Naive thymus-derived CD4-positive, alpha-beta T cell (primary cell): ENCODE data around the gene UGT2A3. TPM values are rescaled to one million over a fixed set of nuclear protein-coding genes. Genes with fewer than 3 reads are reported as not detected.

ENCODE experiments used
- ATAC-seq: fragments of 150-1000 bp; cut with Tn5 transposase; 2 replicates; pipeline ENCODE4 v1.10.0; 2021; ENCODE audit warnings: mild to moderate bottlenecking, moderate library complexity
- CTCF ChIA-PET: fragments of 350-600 bp; sonication (Branson Sonifier 250); formaldehyde crosslinking; loops from one replicate; lab custom pipeline; 2021; ENCODE audit warnings: antibody characterized with exemption; lab: Charles Lee
- POLR2A ChIA-PET: fragments of 350-600 bp; sonication (Branson Sonifier 250); formaldehyde crosslinking; loops from one replicate; lab custom pipeline; 2021; ENCODE audit warnings: antibody characterized with exemption, inconsistent platforms; lab: Charles Lee
- DNase-seq, 9 donors: peaks; one replicate each; pipeline versions ENCODE4 v3.0.0 to v3.0.0-alpha.2; 2020 to 2022; ENCODE audit warnings: mixed read lengths in 1 of 9
- H3K27ac ChIP-seq: one replicate; pipeline ENCODE4 v1.7.0; 2013; ENCODE audit warnings: mild to moderate bottlenecking, low read depth, low read length, moderate library complexity
- H3K27me3 ChIP-seq, 2 donors: one replicate each; pipeline ENCODE4 v1.7.0; 2013; ENCODE audit warnings: low read length in 2 of 2, mild to moderate bottlenecking in 2 of 2, moderate library complexity in 2 of 2; ENCODE audit not compliant: control insufficient read depth in 2 of 2, insufficient read depth in 2 of 2
- H3K36me3 ChIP-seq, 3 experiments: 1 replicate in 2 of 3; 2 replicates in 1 of 3; pipeline ENCODE4 v1.7.0; 2013; ENCODE audit warnings: low read length in 3 of 3, mild to moderate bottlenecking in 3 of 3, moderate library complexity in 1 of 3; ENCODE audit not compliant: insufficient read depth in 3 of 3, control insufficient read depth in 2 of 3
- H3K4me1 ChIP-seq, 2 donors: one replicate each; pipeline ENCODE4 v1.7.0; 2013; ENCODE audit warnings: low read length in 2 of 2, mild to moderate bottlenecking in 2 of 2, moderate library complexity in 1 of 2; ENCODE audit not compliant: control insufficient read depth in 2 of 2, insufficient read depth in 2 of 2
- H3K4me3 ChIP-seq: 2 replicates; pipeline ENCODE4 v1.7.0; 2013; ENCODE audit warnings: mild to moderate bottlenecking, low read length
- H3K9me3 ChIP-seq, 3 experiments: 1 replicate in 2 of 3; 2 replicates in 1 of 3; pipeline ENCODE4 v1.7.0; 2013; ENCODE audit warnings: low read length in 3 of 3; ENCODE audit not compliant: control insufficient read depth in 2 of 3
- H3K27ac Mint-ChIP-seq, 9 donors: one replicate each; pipeline ENCODE4 v1.8.0; 2020 to 2022; ENCODE audit warnings: mixed read lengths in 9 of 9, mild to moderate bottlenecking in 8 of 9, moderate library complexity in 5 of 9, inconsistent platforms in 2 of 9
- H3K27me3 Mint-ChIP-seq, 5 donors: one replicate each; pipeline ENCODE4 v1.8.0; 2021 to 2022; ENCODE audit warnings: mixed read lengths in 5 of 5, mild to moderate bottlenecking in 1 of 5
- H3K36me3 Mint-ChIP-seq, 5 donors: one replicate each; pipeline ENCODE4 v1.8.0; 2020 to 2022; ENCODE audit warnings: mixed read lengths in 5 of 5, mild to moderate bottlenecking in 3 of 5, inconsistent platforms in 1 of 5
- H3K4me1 Mint-ChIP-seq, 7 donors: one replicate each; pipeline ENCODE4 v1.8.0; 2020 to 2022; ENCODE audit warnings: mixed read lengths in 7 of 7, mild to moderate bottlenecking in 3 of 7, inconsistent platforms in 1 of 7
- H3K4me3 Mint-ChIP-seq, 10 donors: one replicate each; pipeline ENCODE4 v1.8.0; 2020 to 2022; ENCODE audit warnings: mild to moderate bottlenecking in 10 of 10, mixed read lengths in 10 of 10, moderate library complexity in 6 of 10, inconsistent platforms in 2 of 10
- H3K9me3 Mint-ChIP-seq, 11 donors: one replicate each; pipeline ENCODE4 v1.8.0; 2020 to 2022; ENCODE audit warnings: mixed read lengths in 11 of 11, mild to moderate bottlenecking in 4 of 11, inconsistent platforms in 1 of 11, moderate library complexity in 1 of 11
- intact Hi-C, 2 donors: fragments of 100-400 bp; cut with micrococcal nuclease; formaldehyde crosslinking; loops; one replicate each; pipeline ENCODE4 v1.15.1; 2023
- polyA plus RNA-seq, 2 donors: library from polyadenylated mRNA; unstranded; fragments of 300-500 nt; fragmentation: Illumina TruSeq; gene quantifications; one replicate each; pipeline ENCODE4 v1.2.3, GENCODE V29; 2021
- total RNA-seq, 6 experiments: library from RNA in 5 of 6; stranded (reverse) in 5 of 6; gene quantifications; 1 replicate in 5 of 6; 2 replicates in 1 of 6; pipeline ENCODE4 v1.2.3 and lab custom pipeline; 2021 to 2026

UGT2A3 gene
- total and polyA plus RNA-seq, 7 experiments from 2014 or later, result not detected

GRCh38 chr4:68891678-68892077 lies 59.9 kb downstream of the UGT2A3 start:
- no peaks in the 10 kb centered on the region for H3K36me3 Mint-ChIP-seq
- H3K27ac Mint-ChIP-seq, result no peak overlapping the region
- no peaks in the 10 kb centered on the region for H3K27me3 Mint-ChIP-seq
- DNase-seq, result no peak
- no peak overlapping the region for H3K4me3 Mint-ChIP-seq
- Histone ChIP-seq H3K27me3 (no peaks in the 10 kb centered on the region), H3K27ac (no peak overlapping the region), H3K36me3 (no peaks in the 10 kb centered on the region), H3K4me3 (no peak overlapping the region), H3K4me1 (no peaks in the 10 kb centered on the region), H3K9me3 (no peaks in the 10 kb centered on the region)
- ATAC-seq, result no peak
- intact Hi-C loops, result no loop called here
- H3K4me1 Mint-ChIP-seq, result no peaks in the 10 kb centered on the region
- H3K9me3 Mint-ChIP-seq, result peaks cover 0 to 4% (median 0%) of the 10 kb centered on the region in 11 donors
- ChIA-PET POLR2A (no interaction called here), CTCF (no interaction called here)

- Histone ChIP-seq H3K27ac (no peak overlapping the region), H3K27me3 (no peaks in the 10 kb centered on the region), H3K9me3 (no peaks in the 10 kb centered on the region), H3K36me3 (no peaks in the 10 kb centered on the region), H3K4me1 (no peaks in the 10 kb centered on the region), H3K4me3 (no peak overlapping the region)
- ChIA-PET CTCF (no interaction called here), POLR2A (no interaction called here)
- DNase-seq (no peak), ATAC-seq (no peak)
- no peaks in the 10 kb centered on the region for H3K4me1 Mint-ChIP-seq
- H3K4me3 Mint-ChIP-seq, result no peak overlapping the region
- H3K36me3 Mint-ChIP-seq, result no peaks in the 10 kb centered on the region
- intact Hi-C loops, result no loop called here
- no peak overlapping the region for H3K27ac Mint-ChIP-seq
- peaks cover 0 to 1% (median 0%) of the 10 kb centered on the region in 11 donors for H3K9me3 Mint-ChIP-seq
- no peaks in the 10 kb centered on the region for H3K27me3 Mint-ChIP-seq
Measured at GRCh38 chr4:68885545-68885944, 66.1 kb downstream of the UGT2A3 start.

GRCh38 chr4:68883870-68884269 lies 67.7 kb downstream of the UGT2A3 start:
- H3K9me3 ChIP-seq, result no peaks in the 10 kb centered on the region
- Mint-ChIP-seq H3K27me3 (no peaks in the 10 kb centered on the region), H3K4me1 (no peaks in the 10 kb centered on the region), H3K9me3 (peaks cover 0 to 1% (median 0%) of the 10 kb centered on the region in 11 donors), H3K36me3 (no peaks in the 10 kb centered on the region), H3K27ac (no peak overlapping the region), H3K4me3 (no peak overlapping the region)
- H3K27ac ChIP-seq, result no peak overlapping the region
- no peaks in the 10 kb centered on the region for H3K4me1 ChIP-seq
- intact Hi-C loops, result no loop called here
- ChIA-PET POLR2A (no interaction called here), CTCF (no interaction called here)
- no peak for DNase-seq
- H3K27me3 ChIP-seq, result no peaks in the 10 kb centered on the region
- no peaks in the 10 kb centered on the region for H3K36me3 ChIP-seq
- H3K4me3 ChIP-seq, result no peak overlapping the region
- ATAC-seq, result no peak

Other genes starting within 250 kb of the UGT2A3 start
- gene UGT2B10, start 135.8 kb downstream of the UGT2A3 start, total RNA-seq, result not detected
- gene UGT2B10, start 135.8 kb downstream of the UGT2A3 start, polyA plus RNA-seq, result not detected
- not detected for gene UGT2B7, start 144.7 kb upstream of the UGT2A3 start, total RNA-seq
- gene UGT2B7, start 144.7 kb upstream of the UGT2A3 start, polyA plus RNA-seq, result not detected